DMS153 treated with DMSO at 0.1 percent for 48 hours (cell line): ENCODE results near the gene NDST3.

Source experiments
- DNase-seq: peaks from one replicate; lab custom pipeline; 2025; ENCODE audit not compliant: unreplicated experiment; lab: John Stamatoyannopoulos, UW

The NDST3 gene

DNA sequence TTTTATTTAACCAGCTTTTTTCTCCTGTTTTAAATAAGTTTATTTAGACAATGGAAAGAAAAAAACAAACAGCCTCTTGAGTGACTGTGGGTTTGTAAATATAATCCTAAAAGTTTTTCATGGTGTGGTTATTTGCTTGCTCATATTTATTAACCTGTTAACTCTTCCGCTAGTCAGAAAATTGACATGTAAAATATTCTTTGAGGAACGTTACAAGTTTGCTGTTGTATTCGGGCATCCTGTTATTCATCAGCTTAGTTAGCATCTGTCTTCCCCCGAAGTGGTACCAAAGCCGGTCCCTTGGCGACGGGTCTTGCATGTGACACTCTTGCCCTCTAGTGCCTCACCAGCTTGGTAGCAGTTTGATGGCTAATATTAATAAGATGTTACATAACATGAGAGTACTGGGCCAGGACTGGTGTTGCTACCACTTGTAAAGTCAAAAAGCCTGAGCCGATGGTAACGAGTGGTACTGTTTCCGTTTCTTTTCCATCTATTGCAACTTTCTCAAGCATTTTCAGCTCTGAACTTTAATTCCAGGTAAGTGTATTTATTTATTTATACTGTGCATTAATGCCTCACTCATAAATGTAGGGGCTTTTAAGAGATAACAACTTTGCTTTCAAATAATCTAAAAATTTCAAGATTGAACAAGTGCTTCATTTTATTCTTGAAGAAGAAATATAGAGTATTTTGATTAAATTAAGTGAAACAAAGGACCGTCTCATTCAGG is at the start of gene NDST3:
TSS of gene NDST3 (plus strand) at position 434 of the 733 bp plus-strand sequence. CDS start 19,425 bp downstream, outside the sequence.
- peak; percentile 20 for DNase-seq

DNA sequence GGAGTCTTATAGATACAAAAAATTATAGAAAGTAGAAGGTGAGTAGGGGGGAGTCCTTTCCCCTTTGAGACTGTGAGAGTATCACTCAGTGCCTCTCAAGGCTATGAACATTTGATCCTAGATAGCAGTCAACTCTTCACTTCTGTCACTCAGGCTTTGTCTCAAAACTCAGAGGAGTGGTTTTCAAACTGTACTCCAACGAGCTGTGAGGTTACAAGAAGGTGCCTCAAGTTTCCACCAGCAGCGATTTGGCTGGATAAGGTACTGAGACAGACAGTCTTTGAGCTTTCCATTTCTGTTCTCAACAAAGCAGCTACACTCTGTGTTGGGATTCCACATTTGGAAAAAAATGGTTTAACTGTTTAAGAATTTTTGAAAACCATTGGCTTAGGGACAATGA is 48.0 kb upstream of the NDST3 start:
- DNase-seq: no peak

DNA sequence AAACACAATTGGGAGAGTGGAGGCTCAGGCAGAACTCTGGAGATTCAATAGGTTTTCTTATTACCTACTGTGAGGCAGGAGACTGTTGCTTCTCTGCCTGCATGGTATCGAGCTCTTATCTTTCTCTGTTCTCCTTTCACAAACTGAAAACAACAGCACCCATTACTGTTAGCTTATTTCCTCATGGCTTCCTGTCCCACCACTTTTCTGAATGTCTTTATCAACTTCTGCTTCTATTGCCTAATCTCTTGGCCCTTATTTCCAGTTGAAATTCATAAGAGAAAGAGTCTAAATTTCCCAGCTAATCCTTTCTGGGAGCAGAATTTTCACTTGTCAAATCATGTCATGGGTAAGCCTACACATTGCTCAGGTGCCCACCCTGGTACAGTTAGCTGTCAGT is 46.8 kb upstream of the NDST3 start:
- no peak for DNase-seq

DNA sequence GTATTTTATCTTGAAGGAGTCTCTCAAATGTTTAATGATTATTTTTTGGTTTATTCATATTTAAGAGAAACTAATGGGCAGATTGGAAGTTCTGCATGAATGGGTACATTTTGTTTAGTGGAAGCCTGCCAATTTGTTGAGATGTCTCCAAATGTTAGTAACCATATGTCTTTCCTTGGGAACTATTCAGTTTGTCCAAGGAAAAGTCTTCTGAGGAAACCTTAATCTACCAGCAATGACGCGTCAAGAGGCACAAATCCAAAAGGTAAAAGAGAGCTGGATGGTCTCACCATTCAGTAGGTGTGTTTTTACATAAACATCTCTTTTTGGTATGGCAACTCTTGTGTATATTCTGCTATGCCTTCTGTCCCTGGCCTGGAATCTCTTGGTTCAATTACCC is 37.4 kb upstream of the NDST3 start:
- no peak for DNase-seq

DNA sequence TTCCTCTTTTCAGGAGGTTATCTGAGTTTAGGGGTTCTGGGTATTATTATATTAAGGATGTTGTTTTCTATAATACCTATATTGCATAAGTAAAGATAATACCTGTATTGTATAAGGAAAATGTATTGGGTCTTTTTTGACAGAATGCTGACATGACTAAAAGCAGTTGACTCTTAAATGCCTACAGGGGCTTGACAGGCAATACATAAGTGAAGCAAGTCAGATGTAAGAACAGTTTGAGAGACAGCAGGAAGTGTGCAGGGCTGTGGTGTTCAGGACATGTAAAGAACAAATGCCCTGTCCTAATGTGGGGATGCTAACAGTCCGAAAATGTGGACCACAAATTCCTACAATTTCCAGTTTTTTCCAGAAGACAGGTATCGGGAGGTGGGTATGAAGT is 30.2 kb upstream of the NDST3 start:
- DNase-seq: no peak

DNA sequence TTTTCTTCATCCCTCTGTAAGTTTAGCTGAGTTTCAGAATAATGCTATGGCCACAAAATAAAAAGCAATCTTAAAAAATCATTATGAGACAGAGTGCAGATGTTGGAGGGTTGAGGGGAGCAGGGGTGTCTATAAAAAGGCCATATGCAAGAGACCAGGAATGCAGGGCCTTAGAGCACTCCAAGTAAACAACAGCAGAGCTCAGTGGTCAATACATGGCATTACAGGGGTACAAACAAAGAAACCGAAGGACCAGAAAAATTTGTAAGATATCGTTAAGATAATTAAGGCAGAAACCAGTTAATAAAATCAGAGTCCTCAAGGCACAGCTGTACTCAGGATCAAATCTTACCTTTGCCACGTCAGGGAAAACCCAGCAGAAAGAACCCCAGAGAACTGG is 28.4 kb upstream of the NDST3 start:
- DNase-seq: no peak

DNA sequence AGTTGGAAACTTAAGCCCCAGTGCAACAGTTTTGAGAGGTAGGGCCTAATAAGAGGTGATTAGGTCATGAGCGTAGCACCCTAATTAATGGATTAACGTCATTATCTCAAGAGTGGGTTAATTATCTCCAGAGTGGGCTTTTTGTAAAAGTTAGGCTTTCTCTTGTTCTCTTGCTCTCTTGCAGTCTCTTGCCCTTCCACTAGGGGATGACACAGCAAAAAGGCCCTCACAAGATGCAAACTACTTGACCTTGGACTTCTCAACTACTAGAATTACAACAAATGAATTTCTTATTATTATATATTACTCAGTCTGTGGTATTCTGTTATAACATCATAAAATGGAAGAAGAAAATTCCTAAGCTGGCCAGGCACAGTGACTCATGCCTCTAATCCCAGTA is 22.1 kb upstream of the NDST3 start:
- DNase-seq: no peak

DNA sequence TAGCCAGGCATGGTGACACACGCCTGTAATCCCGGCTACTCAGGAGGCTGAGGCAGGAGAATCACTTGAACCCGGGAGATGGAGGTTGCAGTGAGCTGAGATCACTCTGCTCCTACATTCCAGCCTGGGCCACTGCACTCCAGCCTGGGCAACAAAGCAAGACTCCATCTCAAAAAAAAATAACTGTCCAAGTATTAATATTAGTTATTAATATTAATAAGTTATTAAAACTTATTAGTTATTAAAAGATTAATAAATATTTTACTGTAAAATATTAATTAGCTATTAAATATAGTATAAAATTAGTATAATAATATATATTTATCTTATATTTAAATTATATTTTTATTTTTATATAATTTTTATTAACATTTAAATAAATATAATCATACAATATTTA is 19.5 kb upstream of the NDST3 start:
- DNase-seq: no peak

DNA sequence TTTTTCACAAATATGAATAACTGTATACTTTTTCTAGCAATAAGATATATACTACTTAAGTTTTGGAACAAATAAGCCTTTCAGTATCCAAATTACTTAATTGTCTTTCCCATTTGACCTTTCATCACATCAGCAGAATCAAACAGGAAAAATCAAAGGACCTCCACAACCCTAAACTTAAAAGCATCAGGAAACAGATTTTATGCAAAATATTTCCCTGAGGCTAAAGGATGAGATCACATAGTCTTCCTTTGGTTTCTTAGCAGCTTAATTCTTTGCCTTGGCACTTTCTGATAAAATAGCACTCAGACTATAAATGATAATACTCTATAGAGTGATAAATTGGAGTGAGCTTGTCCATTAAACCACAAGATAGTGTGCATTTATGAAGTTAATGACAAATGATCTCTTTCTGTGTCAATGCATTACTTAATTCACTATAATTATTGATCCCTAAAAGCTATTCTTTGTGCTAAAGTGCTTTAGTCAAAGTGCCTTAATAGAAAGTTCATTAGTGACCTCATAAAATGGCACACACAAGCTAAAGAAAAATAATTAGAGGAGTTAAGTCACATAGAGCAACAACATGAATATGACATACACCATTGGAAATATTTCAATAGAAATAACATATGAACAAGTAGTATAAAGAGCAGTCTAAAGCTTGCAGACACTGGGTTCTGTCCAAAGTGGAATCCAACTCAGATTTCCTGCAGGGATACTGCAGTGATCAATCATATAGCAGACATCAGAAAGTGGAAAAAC is 15.7 kb upstream of the NDST3 start:
- no peak for DNase-seq

DNA sequence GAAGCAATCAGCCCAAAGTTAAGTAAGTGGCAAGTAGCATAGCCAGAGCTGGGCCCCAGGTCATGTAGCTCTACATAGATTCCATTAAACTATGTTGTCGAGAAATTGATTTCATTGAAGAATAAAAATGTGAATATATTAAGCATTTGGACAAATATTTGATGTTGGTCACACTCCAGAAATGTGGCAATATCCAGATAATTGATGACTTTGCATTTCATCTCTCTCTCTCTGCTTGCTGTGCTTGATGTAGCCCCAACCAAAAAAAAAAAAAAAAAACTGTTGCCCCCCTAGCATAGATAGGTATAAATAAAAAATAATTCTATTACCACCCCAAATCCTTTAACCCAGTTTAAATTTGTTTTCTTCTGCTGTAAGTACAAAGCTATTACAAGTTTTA is 7.5 kb upstream of the NDST3 start:
- no peak for DNase-seq

DNA sequence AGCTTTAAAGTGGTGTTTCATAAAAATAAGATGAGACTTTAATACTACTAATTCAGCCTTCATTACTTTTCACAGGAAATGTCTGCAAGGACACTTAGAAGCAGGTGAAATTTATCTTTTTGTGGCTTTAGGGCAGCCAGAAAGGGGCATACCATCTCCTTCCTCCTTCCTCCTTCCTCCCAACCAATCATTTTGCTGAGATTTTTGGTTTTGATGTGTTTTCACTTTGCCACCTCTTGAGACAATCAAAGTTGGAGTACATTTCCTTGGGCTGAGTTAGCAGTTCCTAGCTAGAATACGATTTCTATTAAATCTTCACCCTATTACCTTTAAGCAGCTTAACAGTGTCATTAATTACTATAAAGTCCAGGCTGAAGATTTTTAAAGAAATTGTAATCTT is 5.1 kb upstream of the NDST3 start:
- DNase-seq: no peak

DNA sequence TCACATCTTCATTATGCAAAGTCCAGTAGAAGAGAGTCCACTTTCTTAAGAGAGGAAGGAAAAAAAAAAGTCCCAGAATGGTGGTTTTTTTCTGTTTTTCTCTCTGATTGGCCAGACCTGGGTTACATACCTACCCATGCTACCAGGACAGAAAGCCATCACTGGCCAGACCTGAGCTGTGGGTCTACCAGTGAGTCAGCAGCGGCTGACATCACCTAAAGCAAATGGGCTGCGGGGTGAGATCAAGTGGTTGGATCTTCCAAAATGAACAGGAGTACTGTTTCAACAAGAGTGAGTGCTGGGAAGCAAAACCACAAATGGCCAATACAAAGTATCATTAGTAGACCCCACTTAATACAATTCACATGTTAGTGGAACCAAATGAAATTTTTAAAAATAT is 1.6 kb upstream of the NDST3 start:
- no peak for DNase-seq

DNA sequence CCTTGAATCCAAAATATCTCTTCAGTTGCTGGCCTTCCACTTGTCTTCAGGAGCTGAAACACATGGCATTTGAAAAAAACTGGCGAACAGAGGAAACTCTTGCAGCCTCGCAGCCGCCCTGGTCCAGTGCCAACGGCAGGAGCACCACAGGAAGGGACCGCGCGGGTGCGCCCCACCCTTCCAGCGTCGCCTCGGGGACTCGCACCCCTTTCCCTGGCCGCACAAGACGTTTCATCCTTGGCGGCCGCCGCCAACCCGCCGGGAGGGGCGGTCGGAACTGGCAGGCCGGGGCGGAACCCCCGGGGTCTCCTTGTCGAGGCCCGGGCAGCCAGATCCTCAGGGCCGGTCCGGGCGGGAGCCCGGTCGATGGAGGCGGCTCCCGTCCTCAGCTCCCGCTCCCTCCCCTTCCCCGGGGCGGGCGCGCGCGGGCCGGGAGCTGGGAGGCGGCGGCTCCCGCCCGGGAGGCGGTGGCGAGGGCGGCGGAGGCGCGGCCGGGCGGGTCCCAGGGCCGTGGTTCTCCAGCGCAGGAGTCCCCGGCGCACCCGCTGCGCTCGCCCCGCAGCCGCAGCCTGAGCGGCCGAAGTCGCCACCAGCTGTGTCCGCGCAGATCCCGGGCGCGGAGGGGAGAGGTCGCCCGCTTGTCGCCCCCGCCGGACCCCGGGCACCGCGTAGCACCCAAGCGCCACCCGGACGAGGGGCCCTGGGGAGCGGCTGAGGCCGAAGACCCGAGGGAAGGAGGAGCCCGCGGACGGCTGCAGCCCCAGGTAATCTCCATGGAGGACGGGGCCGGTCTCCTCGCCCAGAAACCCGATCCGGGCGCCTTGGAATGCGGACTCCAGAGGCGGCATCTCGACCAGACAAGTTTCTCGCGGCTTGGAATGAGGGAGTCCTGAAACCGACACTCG is 886 bp upstream of the NDST3 start:
- no peak for DNase-seq

DNA sequence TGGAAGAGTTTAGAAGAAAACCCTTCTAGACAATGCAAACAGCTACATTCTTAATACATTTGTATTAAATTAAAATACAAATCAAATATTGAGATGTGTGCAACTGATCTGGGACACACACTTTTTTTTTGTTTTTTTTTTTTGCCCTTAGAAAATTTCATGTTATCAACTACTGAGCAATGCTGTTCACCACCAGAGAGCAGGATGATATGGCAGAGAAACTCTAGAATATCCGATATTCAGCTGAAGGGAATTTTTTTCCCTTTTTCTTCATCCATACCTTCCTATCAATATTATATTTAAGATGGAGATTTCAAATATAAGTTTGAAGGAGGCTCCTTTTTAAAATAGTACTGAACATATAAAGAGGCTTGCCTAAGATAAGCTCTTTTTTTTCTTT is 1.0 kb downstream of the NDST3 start:
- no peak for DNase-seq

DNA sequence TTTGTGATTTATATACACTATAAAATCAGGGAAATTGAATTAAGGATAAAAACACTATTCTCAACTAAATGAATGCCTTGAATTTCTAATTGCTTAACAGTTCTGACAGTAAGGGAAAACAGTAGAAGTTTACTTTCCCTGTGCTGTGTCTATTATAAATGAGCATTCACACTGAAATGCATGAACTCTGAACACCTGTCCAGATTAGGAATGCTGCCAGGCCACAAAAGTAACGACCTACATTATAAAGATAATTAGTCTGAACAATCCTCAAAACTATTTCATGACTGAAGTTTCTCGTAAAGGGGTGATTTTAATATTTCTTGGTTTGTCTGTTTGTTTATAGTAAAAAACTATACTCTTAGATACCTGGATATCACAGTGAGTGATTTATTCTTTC is 2.0 kb downstream of the NDST3 start:
- no peak for DNase-seq

DNA sequence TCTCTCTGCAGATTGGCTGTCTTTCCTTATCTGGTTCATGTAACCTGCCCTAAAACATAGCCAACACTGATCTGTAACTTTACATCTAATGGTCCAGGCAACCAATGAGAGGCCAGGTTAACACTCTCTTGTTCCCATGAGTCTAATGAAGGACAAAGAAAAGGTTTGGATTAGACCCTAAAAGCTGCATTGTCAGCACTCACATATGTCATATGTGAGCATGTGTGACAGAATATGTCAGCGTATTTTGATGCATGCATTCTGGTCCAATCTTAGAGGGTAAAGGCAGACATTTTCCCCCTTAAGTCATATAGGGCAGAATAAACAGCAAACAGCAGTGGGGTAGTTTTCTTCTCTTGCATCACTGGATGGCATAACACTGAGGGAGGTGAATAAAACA is 3.7 kb downstream of the NDST3 start:
- no peak for DNase-seq

DNA sequence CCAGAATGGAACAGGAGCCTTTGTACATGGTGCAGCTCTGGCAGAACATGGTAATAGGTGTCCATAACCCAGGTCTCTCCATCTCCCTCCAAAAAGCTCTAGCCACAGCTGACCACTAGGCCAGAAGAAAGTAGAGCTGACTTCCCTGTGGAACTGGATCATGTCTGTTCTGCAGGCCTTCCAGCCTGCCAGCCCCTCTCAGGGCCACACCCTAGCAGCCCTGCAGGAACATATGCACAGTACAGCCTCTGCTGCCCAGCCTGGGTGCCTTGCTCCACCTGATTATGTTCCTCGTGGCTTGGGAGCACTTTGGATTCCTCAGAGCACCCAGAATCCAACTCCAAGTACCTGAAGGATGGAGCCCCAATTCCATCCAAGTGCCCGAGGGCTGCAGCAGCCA is 12.0 kb downstream of the NDST3 start:
- DNase-seq: no peak

DNA sequence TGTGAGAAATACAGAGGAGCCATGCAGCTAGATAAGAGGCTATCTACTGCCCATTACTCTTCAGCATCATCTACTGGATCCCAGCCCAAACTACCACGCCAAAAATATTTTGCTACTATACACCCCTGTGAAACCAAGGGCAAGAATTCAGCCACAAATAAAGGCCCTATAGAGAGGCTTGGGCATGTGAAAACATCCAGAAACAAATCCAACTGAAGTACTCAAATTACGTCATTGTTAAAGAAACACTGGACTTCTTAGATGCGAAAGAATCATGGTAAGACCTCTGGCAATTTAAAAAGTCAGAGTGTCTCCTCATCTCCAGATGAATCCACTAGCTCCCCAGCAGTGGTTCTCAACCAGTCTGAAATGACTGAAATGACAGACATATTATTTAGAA is 12.8 kb downstream of the NDST3 start:
- no peak for DNase-seq

DNA sequence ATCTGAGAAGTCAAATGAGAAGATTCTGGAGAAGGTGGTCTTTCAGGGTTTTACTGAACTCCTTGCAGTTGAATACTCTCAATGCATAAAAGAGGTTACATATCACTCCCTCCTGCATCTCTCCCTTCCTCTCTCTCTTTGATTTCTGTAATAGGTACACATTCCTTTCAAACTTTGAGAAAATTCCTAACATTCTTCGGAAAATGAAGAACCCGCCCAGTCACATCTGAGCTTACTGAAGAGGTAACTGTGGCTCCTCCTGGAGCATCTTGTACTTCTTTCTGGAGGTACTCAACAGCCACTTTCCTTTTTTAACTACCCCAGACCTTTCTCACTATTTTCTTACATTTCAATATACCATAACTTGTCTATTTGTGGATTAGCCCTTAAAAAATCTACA is 24.7 kb downstream of the NDST3 start:
- no peak for DNase-seq

DNA sequence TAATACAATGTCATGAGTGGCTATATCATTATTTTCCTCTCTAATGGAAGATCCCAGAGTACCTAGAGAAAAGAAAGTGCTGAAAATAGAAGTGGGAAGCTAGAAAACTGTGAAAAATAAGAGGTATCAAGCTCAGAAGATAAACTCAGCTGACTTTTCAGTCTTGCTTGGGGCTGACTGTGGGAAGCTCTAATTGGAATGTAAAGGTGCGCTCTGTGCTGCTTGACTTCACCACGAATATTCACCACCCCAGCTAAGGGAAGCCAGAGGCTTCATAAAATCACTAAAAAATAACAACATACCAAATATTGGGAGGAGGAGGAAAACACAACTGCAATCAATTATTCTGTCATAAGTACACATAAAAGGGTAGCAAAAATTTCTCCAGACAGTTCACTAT is 25.1 kb downstream of the NDST3 start:
- DNase-seq: no peak

DNA sequence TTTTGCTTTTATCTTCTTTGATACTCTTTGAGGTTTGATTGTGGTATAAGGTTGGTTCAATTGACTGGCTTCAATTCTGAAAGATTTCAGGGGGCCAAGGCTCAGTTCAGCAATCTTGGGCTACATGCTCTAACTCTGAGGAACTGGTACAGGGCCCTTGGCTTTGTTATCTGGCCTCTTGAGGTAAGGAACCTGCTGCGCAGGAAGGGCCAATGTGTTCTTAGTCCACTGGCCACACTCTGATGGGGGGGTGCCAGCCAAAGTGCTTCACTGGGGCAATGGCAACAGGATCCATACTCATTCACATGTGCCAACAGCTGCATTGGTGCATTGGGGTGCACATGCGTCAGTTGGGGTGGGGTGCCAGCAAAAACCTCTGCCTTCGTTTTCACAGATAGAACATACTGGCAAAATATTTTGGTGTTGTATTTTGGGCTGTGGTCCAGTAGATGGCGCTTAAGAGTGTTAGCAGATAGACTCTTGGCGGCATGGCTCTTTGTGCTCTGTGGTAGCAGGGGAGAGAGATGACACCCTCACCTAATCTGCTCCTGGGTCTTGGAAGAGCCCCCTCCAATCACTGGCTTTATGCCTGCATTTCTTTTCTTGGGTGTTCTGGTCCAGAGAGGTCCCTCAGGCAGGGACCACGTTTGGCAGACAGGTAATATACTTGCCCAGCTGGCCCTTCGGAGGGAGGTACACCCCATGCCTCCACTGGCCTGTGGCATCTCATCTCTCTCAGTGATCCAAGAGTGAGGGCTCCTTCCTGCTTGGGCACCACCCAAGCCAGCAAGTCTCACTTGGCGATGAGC is 42.9 kb downstream of the NDST3 start:
- DNase-seq: peak; percentile 17
